Gastrocnemius medialis (tissue), 4 donors: Measurements from ENCODE around the gene TASOR2.

Experiments used
- CTCF ChIP-seq, 5 experiments: fragments of 450-650 bp in 3 of 5; fragments of 200-600 bp in 2 of 5; sonication (generic) in 2 of 5; IDR thresholded peaks in 4 of 5; conservative IDR thresholded peaks in 1 of 5; 1 replicate in 4 of 5; 2 replicates in 1 of 5; pipeline ENCODE4 v1.5.1; 2016 to 2019; ENCODE audit warnings: antibody characterized with exemption in 5 of 5, mild to moderate bottlenecking in 3 of 5, moderate library complexity in 3 of 5
- POLR2A ChIP-seq, 2 donors: fragments of 450-650 bp; IDR thresholded peaks; one replicate each; pipeline ENCODE4 v1.6.1; 2017; ENCODE audit warnings: antibody characterized with exemption in 2 of 2, mild to moderate bottlenecking in 2 of 2, moderate library complexity in 2 of 2

DNA sequence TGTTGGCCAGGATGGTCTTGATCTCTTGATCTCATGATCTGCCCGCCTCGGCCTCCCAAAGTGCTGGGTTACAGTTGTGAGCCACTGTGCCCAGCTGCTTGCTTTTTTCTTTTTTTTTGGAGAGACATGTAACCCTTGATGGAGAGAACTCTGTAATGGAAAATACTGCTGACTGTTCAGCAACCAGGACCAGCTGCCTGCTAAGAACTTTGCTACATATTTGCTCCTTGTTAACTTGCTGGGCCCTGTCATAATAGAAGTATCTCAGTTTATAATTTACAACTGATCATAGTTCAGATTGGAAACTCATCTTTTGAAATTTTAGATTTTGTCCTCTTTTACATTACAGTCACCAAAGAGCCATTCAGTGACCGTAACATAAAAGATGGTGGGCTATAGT is 34.9 kb downstream of the TASOR2 start:
- TF ChIP-seq CTCF (IDR thresholded peaks at IDR 0.05 in 4 of 5, conservative IDR thresholded peaks at IDR 0.05 in 1 of 5) (no peak), POLR2A (IDR thresholded peaks at IDR 0.05) (no peak)
